C4-2B (cell line): ENCODE data around the gene MED9.

ENCODE experiments used
- ZFX ChIP-seq: fragments of 450-650 bp; IDR thresholded peaks from 2 replicates; pipeline ENCODE4 v1.6.1; 2017
- TF ChIP-seq, protein P1 (sequence below): fragments of 450-650 bp; conservative IDR thresholded peaks from 2 replicates; pipeline ENCODE4 v1.5.1; 2017; ENCODE audit warnings: mild to moderate bottlenecking

DNA sequence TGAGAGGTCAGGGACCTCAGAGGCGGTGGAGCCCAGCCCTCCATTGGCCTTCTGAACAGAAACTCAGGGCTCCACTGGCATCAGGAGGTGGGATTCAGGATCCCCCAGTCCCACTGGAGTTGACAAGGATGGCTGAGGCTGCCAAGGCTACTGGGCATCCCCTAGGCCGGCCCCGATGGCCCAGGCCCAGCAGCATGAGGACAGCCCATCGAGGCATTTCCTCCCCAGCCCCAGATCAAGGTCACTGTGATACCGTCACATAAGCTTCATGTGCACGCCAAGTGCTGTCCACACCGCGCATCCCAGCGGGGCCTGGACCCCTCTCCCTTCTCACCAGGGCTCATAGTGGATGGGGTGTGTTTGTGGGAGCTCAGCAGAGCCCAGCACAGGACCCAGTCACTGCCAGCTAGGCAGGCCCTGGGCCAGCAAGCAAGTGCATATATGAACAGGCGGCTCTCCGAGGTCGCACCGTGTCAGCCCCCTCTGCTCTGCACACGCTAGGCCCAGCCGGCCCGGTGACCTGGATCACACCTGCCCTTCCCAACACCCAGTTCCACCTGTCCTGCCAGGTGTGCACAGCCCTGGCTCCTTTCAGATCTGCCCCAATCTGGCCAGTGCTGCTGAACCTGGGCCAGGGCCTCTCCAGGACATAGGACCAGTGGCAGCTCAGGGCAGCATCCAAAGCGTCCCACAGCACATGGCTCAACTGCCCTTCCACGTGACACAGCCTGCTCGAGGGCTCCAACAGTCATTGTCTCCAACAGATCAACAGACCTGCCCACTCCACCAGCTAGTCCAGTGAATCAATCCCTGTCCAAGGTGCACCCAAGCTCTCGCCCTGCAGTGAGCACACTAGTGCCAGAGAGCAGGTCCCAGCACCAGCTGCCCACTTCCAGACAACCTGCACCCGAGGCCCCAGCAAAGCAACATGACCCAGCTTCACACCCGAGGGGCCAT lies 52.2 kb downstream of the MED9 start:
- TF ChIP-seq ZFX, result no peak
- TF ChIP-seq, protein P1, sequence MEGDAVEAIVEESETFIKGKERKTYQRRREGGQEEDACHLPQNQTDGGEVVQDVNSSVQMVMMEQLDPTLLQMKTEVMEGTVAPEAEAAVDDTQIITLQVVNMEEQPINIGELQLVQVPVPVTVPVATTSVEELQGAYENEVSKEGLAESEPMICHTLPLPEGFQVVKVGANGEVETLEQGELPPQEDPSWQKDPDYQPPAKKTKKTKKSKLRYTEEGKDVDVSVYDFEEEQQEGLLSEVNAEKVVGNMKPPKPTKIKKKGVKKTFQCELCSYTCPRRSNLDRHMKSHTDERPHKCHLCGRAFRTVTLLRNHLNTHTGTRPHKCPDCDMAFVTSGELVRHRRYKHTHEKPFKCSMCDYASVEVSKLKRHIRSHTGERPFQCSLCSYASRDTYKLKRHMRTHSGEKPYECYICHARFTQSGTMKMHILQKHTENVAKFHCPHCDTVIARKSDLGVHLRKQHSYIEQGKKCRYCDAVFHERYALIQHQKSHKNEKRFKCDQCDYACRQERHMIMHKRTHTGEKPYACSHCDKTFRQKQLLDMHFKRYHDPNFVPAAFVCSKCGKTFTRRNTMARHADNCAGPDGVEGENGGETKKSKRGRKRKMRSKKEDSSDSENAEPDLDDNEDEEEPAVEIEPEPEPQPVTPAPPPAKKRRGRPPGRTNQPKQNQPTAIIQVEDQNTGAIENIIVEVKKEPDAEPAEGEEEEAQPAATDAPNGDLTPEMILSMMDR, result no peak
